NCI-H1436 treated with DMSO at 0.1 percent for 48 hours (cell line): ENCODE data around the gene C15orf40.
"Not testable (repeated sequence)": the region's sequence is repeated elsewhere in the genome, so short reads cannot be mapped to it uniquely, and the experiment has no call there.

Source experiments
- DNase-seq: peaks from one replicate; lab custom pipeline; 2025; lab: John Stamatoyannopoulos, UW

C15orf40 gene

GRCh38 chr15:83011271-83012075 is at the start of gene C15orf40:
Gene C15orf40, minus strand, starts transcription at chr15:83011639. Its CDS starts 32 bp downstream, at chr15:83011607.
- DNase-seq = peak; percentile 67

GRCh38 chr15:83057696-83058376 is 46.4 kb upstream of the C15orf40 start:
- DNase-seq = no peak

- no peak for DNase-seq
Measured at GRCh38 chr15:83057002-83057401, 45.6 kb upstream of the C15orf40 start.

GRCh38 chr15:83053151-83053550 is 41.7 kb upstream of the C15orf40 start:
- no peak for DNase-seq

GRCh38 chr15:83046558-83047127 is 35.2 kb upstream of the C15orf40 start:
- DNase-seq = no peak

GRCh38 chr15:83044156-83044555 is 32.7 kb upstream of the C15orf40 start:
- DNase-seq = no peak

- no peak for DNase-seq
Measured at GRCh38 chr15:83039206-83039605, 27.8 kb upstream of the C15orf40 start.

GRCh38 chr15:83036253-83036652 is 24.8 kb upstream of the C15orf40 start:
- DNase-seq = no peak

- DNase-seq = not testable (repeated sequence)
Measured at GRCh38 chr15:83031234-83031633, 19.8 kb upstream of the C15orf40 start.

GRCh38 chr15:83030021-83030420 is 18.6 kb upstream of the C15orf40 start:
- no peak for DNase-seq

GRCh38 chr15:83018436-83018835 is 7.0 kb upstream of the C15orf40 start:
- no peak for DNase-seq

GRCh38 chr15:83016906-83017305 is 5.5 kb upstream of the C15orf40 start:
- no peak for DNase-seq

- DNase-seq = no peak
Measured at GRCh38 chr15:83015361-83015760, 3.9 kb upstream of the C15orf40 start.

GRCh38 chr15:83014205-83014653 is 2.8 kb upstream of the C15orf40 start:
- no peak for DNase-seq

GRCh38 chr15:83012636-83013035 is 1.2 kb upstream of the C15orf40 start:
- no peak for DNase-seq

GRCh38 chr15:83012076-83012426 is 612 bp upstream of the C15orf40 start:
- DNase-seq = no peak

GRCh38 chr15:83010709-83011270 is 649 bp downstream of the C15orf40 start:
- no peak for DNase-seq

- not testable (repeated sequence) for DNase-seq
Measured at GRCh38 chr15:83000672-83001031, 10.8 kb downstream of the C15orf40 start.

- no peak for DNase-seq
Measured at GRCh38 chr15:82999905-83000671, 11.4 kb downstream of the C15orf40 start.

- no peak for DNase-seq
Measured at GRCh38 chr15:82999426-82999825, 12.0 kb downstream of the C15orf40 start.

GRCh38 chr15:82995938-82996337 is 15.5 kb downstream of the C15orf40 start:
- peak; percentile 49 for DNase-seq

- DNase-seq = no peak
Measured at GRCh38 chr15:82995076-82995475, 16.4 kb downstream of the C15orf40 start.
